Upper lobe of left lung (tissue), 4 donors: ENCODE data around the gene LDB2.

Experiments used
- CTCF ChIP-seq, 6 experiments: fragments of 450-650 bp in 4 of 6; fragments of 200-600 bp in 2 of 6; sonication (generic) in 2 of 6; IDR thresholded peaks; one replicate each; pipeline ENCODE4 v1.5.1; 2016 to 2019; ENCODE audit warnings: antibody characterized with exemption in 6 of 6
- POLR2A ChIP-seq, 4 donors: fragments of 450-650 bp; IDR thresholded peaks; one replicate each; pipeline ENCODE4 v1.5.1; 2016 to 2017; ENCODE audit warnings: antibody characterized with exemption in 4 of 4, mild to moderate bottlenecking in 2 of 4
- POLR2AphosphoS5 ChIP-seq, 2 donors: sonication (generic); formaldehyde crosslinking; IDR thresholded peaks; one replicate each; pipeline ENCODE4 v1.5.1; 2017; ENCODE audit warnings: antibody characterized with exemption in 2 of 2

GRCh38 chr4:16732741-16733140 is 165.7 kb downstream of the LDB2 start:
- no peak for TF ChIP-seq CTCF (IDR thresholded peaks at IDR 0.05)
- TF ChIP-seq POLR2A (IDR thresholded peaks at IDR 0.05): no peak
- TF ChIP-seq POLR2AphosphoS5 (IDR thresholded peaks at IDR 0.05): no peak
